ENCODE results near the gene ROR1. TPM values are rescaled to one million over a fixed set of nuclear protein-coding genes. Genes with fewer than 3 reads are reported as not detected.
A peak's percentile ranks its signal among the peaks of the same experiment; 100 is the strongest.

ROR1 gene
- total RNA-seq, 3 donors from 2014 or later, result 3.1 to 19.8 (median 3.4) TPM

DNA sequence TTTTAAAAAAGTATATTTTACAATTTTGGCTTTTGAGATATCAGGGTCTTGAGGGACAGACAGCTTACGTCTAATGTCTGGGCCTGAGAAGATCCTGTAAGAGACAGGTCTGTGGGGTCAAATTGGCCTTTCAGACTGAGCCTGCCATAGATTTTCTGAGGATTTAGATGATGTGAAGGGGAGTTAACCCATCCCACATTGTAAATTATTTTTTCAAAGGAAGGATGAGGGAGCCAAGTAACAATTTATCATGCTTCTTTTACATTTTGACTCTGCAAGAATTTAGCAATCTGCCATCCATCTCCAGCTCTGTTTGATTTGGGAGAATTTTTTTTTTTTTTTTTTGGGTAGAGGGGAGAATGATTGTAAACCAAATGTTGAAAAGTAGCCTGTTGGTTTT lies 160.9 kb downstream of the ROR1 start:
- ATAC-seq (no peak), DNase-seq (no peak)
- intact Hi-C loops (cut with DNase I, micrococcal nuclease), result no loop called here
- Histone ChIP-seq H3K9me3 (no peaks in the 10 kb centered on the region), H3K36me3 (ENCODE audit: low read depth) (no peaks in the 10 kb centered on the region), H3K4me3 (no peak overlapping the region), H3K4me1 (ENCODE audit: low read depth) (no peaks in the 10 kb centered on the region)
- TF ChIP-seq, protein P1, sequence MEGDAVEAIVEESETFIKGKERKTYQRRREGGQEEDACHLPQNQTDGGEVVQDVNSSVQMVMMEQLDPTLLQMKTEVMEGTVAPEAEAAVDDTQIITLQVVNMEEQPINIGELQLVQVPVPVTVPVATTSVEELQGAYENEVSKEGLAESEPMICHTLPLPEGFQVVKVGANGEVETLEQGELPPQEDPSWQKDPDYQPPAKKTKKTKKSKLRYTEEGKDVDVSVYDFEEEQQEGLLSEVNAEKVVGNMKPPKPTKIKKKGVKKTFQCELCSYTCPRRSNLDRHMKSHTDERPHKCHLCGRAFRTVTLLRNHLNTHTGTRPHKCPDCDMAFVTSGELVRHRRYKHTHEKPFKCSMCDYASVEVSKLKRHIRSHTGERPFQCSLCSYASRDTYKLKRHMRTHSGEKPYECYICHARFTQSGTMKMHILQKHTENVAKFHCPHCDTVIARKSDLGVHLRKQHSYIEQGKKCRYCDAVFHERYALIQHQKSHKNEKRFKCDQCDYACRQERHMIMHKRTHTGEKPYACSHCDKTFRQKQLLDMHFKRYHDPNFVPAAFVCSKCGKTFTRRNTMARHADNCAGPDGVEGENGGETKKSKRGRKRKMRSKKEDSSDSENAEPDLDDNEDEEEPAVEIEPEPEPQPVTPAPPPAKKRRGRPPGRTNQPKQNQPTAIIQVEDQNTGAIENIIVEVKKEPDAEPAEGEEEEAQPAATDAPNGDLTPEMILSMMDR (IDR thresholded peaks at IDR 0.05), result no peak

GRCh38 chr1:63935143-63935542 lies 161.3 kb downstream of the ROR1 start:
- intact Hi-C loops (cut with DNase I, micrococcal nuclease), result no loop called here
- ATAC-seq, result peak; percentile 44

DNA sequence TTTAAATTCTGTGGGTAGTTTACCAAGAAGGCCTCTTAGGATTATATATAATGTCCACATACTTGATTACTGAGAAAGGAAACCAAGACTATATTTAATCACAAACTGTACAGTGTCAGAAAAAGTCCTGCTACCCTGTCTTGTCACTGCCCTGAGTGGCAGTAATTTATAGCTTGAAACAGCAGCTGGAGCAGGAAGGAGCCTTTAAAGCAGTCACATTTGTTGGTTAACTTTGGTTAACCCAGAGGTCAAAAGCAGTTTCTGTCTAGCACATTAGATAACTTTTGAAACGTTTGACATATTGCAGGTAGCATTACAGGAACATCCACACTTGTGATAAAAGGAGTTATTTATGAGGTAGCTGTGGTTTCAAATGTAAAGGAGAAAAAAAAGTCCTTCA lies 161.7 kb downstream of the ROR1 start:
- no peaks in the 10 kb centered on the region for H3K36me3 ChIP-seq (ENCODE audit: low read depth)
- no peak for DNase-seq
- intact Hi-C loops (cut with DNase I, micrococcal nuclease), result no loop called here
- no peak overlapping the region for H3K4me3 ChIP-seq
- TF ChIP-seq, protein P1 (IDR thresholded peaks at IDR 0.05), result no peak
- no peak for ATAC-seq
- no peaks in the 10 kb centered on the region for H3K9me3 ChIP-seq
- H3K4me1 ChIP-seq (ENCODE audit: low read depth), result no peaks in the 10 kb centered on the region

More at GRCh38 chr1:63935143-63935542, 161.3 kb downstream of the ROR1 start:
- TF ChIP-seq, protein P1 (IDR thresholded peaks at IDR 0.05), result no peak
- no peak overlapping the region for H3K4me3 ChIP-seq
- no peaks in the 10 kb centered on the region for H3K4me1 ChIP-seq (ENCODE audit: low read depth)
- H3K9me3 ChIP-seq, result no peaks in the 10 kb centered on the region
- no peak for DNase-seq
- H3K36me3 ChIP-seq (ENCODE audit: low read depth), result no peaks in the 10 kb centered on the region

GRCh38 chr1:63936276-63936675 lies 162.5 kb downstream of the ROR1 start:
- TF ChIP-seq, protein P1 (IDR thresholded peaks at IDR 0.05), result no peak
- no peaks in the 10 kb centered on the region for H3K36me3 ChIP-seq (ENCODE audit: low read depth)
- intact Hi-C loops (cut with DNase I, micrococcal nuclease), result no loop called here
- H3K4me3 ChIP-seq, result no peak overlapping the region
- DNase-seq (no peak), ATAC-seq (no peak)
- no peaks in the 10 kb centered on the region for H3K4me1 ChIP-seq (ENCODE audit: low read depth)
- H3K9me3 ChIP-seq, result no peaks in the 10 kb centered on the region

DNA sequence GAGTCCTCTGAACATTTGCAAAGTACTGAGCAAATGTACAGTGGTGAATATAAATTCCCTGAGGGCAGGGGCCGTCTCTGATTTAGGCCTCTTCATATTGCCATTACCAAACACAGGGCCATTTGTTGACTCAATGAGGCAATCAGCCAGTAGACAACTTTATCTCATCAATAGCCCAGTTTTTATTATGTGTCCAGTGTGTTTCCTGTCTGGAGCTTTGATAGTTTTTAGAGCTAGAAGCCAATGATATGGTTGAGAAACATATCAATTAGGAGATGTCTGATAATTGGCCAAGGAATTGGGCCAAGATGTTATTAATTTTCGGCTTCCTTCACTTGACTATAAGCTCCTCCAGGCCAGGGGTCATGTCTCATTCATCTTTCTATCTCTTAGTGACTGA lies 163.0 kb downstream of the ROR1 start:
- DNase-seq (no peak), ATAC-seq (no peak)
- Histone ChIP-seq H3K36me3 (ENCODE audit: low read depth) (no peaks in the 10 kb centered on the region), H3K4me1 (ENCODE audit: low read depth) (no peaks in the 10 kb centered on the region), H3K9me3 (no peaks in the 10 kb centered on the region), H3K4me3 (no peak overlapping the region)
- intact Hi-C loops (cut with DNase I, micrococcal nuclease), result no loop called here
- TF ChIP-seq, protein P1 (IDR thresholded peaks at IDR 0.05), result no peak

DNA sequence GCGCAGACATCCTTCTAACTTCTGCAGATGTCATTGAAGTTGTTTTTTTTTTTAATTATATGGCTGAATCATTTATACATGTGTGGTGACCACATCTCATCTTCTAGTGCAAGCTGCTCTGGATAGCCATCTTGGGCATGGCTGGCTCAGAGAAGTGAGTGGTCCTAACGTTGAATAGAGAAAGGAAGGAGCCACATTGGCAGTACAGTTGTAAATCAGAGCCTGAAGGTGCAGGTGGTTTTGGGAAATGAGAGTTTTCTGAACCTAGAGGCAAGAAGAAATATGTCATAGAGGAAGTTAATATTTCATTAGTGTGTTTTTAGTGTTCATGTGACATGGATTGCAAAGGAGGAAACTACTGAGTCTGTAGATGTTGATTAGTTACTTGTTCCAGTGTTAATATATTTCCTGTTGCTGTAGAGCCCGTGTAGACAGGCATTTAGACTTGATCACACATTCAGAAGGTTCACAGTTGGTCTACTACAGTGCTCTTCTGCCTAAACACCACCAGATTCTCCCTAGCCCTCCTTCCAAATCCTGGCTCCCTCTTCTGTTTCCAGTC lies 163.7 kb downstream of the ROR1 start:
- Histone ChIP-seq H3K9me3 (no peaks in the 10 kb centered on the region), H3K36me3 (ENCODE audit: low read depth) (no peaks in the 10 kb centered on the region), H3K4me3 (no peak overlapping the region), H3K4me1 (ENCODE audit: low read depth) (no peaks in the 10 kb centered on the region)
- intact Hi-C loops (cut with DNase I, micrococcal nuclease), result no loop called here
- DNase-seq (no peak), ATAC-seq (no peak)
- TF ChIP-seq, protein P1 (IDR thresholded peaks at IDR 0.05), result no peak

All from mucosa of descending colon (tissue), 3 donors.